SH-SY5Y (cell line): ENCODE results near the gene UBE2A.

Experiments
- GATA2 ChIP-seq: IDR thresholded peaks from 2 replicates; pipeline ENCODE4 v1.6.1; 2011; ENCODE audit warnings: mild to moderate bottlenecking, low read depth, low read length
- GATA3 ChIP-seq: IDR thresholded peaks from 2 replicates; pipeline ENCODE4 v1.6.1; 2011; ENCODE audit warnings: low read depth, mild to moderate bottlenecking, low read length, moderate library complexity

UBE2A gene

DNA sequence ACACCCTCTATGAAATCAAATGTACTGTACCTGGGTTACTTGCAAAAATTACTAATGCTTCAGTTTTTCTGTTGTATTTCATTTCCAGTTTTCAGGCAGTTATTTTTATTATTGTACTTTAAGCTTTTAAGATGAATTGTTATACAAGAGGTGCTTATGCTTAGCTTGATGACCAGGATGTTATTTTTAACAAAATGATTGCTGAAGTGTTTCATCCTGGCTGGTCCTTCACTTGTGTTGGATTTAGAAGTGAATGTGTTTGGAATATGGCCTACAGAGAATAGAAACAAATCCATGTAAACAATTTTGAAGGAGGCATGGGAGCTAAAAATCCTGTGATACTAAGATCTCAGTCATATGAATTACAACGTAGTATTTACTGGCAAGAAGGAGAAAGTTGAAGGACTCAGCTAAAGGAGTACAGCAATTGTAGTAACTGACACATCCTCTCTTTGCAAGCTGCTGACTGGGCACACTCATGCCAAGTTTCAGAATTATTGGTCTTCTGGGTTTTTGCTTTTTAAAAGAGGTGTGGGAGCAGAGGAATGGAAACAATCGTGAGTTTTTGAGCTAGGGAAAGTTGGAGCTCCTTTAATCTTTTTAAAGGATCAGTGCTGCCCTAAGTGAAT is 9.2 kb downstream of the UBE2A start:
- TF ChIP-seq GATA2 (no peak), GATA3 (no peak)

DNA sequence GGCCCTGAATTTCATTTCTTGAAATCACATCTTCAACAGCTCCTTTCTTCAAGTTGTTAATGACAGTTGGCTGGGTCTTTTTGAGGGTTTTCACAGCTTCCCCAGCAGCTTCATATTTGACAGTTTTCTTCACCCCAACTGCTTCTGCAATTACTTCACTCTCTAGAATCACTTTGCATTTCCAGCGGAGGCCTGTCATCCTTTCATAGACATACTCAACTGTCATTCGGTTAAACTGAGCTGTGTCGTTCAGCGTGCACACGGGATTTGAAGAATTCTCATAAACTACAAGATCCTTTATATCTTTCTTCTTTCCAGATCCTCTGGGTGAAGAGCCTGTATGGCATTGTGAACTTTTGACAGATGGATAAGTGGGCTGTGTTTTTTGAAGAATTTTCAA is 15.4 kb downstream of the UBE2A start:
- no peak for TF ChIP-seq GATA2
- no peak for TF ChIP-seq GATA3

DNA sequence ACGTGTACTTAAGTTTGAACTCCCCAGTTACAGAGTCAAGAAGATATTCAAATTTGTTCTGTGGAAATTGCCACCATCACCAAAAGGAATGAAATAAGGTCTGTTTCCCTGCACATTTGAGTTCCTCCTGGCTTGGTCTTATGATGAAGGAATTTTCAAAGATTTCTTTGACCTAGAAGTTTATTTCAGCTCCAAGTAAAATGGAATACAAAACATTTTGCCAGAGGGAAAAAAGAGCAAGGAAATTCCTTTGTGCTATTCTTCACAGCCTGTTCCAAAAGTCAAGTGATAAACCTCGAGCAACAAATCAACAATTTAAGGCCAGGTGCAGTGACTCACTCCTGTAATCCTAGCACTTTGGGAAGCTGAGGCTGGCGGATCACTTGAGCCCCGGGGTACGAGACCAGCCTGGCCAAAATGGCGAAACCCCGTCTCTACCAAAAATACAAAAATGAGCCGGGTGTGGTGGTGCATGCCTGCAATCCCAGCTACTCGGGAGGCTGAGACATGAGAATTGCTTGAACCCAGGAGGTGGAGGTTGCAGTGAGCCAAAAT is 28.4 kb downstream of the UBE2A start:
- TF ChIP-seq GATA2: no peak
- TF ChIP-seq GATA3: no peak

DNA sequence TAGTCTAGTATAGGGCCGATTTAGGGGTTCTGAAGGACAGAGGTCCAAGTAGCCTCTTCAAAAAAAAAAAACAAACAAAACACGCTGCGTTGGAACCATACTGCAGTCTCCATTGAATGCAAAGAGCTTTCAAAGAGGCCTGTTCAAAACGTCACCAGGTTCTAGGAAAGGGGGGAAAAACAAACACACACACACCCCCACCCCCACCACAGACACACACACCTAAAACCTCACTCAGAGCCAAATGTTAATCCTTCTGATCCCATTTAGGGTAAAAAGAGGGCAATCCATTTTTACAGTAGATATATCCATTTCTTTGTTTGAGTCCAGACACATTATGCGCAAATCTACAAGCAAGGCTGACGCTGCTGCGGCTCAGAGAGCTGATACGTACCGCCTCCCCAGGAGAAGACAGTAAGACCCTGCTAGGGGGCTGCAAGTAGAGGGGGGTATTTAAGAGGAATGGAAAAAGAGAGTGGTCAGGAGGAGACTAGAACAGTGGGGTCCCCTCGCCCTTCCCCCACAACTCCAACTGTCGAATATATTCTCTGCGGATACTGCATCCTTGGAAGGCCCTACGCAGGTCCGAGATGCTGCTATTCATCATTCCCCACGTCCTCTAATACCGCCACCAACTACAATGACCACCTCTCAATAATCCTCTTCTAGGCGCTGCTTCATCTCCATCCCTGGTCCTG is 30.6 kb downstream of the UBE2A start:
- no peak for TF ChIP-seq GATA2
- no peak for TF ChIP-seq GATA3

DNA sequence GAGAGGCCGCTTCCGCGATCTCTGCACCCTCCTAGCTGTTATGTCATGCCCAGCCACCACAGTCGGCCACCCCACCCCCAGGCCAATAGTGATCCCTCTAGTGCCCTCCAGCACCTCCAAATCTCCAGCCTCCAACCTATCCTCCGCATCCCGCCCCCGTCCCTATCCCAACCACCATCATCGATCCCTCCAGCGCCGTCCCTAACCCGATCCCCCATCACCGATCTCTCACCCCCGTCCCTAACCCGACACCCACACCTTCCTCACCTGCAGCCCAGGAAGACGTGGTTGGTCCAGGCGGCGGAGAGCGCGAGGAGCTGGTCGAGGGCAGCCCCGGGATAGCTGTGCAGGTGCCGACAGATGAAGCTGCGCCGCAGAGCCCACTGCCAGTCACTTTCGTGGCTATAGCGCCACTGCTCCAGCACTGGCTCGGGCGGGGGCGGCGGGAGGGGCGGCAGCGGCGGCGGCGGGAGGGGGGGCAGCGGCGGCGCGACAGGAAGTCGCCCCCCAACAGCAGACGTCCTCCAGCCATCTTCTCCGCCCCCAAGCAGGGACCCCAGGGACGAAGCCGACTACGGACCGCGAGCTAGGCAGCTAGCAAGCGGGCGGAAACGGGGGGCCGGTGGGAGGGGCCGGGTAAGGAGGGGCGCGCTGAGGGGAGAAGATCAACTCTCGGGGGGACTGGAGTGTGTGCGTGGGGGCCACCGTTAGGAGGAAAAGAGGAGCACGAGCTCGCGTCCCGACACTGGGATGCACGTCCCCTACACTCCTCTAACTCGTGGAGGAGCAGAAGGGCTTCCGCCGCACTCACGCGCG is 31.3 kb downstream of the UBE2A start:
- TF ChIP-seq GATA3 (no peak), GATA2 (no peak)

DNA sequence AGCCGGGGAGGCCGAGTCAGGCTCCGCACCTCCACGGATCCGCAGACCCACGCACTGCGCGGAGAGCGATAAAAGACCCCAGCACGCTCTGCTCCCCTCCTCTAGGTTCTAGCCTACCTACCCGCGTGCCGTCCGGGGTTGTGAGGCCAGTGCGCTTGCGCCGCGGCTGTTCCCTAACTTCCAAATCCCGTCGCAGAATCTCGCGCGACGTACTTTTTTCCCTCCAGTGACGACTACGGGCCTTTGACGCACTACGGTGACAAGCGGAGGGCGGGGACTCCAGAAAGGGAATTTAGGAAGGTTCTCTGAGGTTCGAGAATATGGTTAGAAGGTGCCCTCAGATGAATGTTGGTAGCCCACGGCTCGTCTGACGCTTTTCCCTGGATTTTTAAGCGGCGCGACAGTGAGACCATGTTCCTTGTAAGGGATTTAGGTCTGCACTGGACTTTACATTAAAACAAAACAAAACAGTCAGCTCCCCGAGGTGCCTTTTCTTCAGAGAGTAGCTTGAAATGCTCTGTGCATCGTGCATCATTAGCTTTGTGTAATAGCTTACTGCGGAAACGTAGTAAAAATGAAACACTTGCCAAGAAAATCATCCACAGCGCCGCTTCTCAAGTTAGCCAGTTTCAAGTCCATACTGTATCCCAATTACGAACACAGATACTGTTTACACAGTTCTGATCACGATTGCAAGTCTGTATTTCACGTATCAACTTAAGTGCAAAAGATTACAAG is 32.1 kb downstream of the UBE2A start, which contains the start of gene NKRF:
NKRF (minus strand) TSS at position 145 of the 738 bp plus-strand sequence.
- TF ChIP-seq GATA2 (no peak), GATA3 (no peak)

DNA sequence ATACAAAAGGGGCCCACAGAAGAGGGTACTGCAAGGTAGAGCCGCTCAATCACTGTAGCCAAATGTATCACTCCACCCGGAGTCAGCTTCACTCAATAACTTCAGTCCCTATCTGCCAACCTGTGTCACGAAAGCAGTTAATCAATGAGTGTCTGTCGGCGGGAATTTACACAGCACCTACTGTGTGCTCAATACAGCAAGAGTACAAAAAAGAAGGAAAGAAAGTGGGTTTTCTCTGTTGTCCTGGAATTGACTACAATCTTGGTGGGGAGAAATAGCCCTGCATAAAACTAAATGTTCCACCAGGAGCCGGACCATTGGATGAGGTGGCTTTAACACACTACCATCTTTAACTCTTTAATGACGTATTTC is 32.6 kb downstream of the UBE2A start:
- no peak for TF ChIP-seq GATA2

DNA sequence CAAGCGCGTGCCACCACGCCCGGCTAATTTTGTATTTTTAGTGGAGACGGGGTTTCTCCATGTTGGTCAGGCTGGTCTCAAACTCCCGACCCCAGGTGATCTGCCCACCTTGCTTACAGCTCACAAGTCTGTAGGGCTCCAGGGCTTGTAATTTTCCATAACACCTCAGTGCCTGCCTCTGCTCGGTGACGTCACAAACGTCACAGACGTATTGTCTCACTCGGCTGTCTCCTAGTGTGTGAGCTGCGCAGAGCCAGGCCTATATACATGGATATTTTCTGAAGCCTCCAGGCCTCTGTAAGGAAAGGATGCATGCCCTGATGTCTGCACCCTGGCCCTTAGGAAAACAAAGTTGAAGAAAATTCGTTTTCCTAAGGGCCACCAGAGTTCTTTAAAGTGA is 40.4 kb downstream of the UBE2A start:
- TF ChIP-seq GATA2: no peak
- no peak for TF ChIP-seq GATA3

DNA sequence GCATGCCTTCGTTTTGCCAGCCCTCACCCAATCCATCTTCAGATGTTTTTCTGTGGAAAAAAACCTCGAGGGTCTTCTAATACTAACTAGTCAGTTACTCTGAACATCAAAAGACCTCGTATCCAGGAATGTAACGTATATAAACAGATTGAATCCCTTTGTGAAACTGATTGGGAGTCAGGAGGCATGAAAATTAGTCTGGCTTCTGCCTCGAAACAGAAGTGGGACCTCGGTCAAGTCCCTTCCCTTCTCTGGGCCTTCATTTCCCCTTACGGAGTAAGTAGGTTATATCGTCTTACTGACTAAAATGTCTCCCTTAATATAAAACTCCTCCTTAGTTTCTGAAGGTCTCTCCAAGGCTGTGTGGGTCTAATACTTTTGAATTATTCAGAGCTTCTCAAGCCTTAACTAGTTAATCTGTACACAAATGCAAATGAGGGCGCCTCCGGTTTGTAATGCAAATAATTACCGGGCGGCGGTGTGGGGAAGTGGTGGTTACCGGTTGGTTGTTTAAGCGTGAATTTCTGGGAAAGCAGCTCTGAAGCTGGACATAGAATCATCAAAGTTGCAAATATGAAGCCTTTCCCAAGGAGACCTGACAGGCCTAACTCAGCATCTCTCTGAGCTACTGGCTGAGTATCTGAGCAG is 43.3 kb downstream of the UBE2A start:
- TF ChIP-seq GATA3 (no peak), GATA2 (no peak)

DNA sequence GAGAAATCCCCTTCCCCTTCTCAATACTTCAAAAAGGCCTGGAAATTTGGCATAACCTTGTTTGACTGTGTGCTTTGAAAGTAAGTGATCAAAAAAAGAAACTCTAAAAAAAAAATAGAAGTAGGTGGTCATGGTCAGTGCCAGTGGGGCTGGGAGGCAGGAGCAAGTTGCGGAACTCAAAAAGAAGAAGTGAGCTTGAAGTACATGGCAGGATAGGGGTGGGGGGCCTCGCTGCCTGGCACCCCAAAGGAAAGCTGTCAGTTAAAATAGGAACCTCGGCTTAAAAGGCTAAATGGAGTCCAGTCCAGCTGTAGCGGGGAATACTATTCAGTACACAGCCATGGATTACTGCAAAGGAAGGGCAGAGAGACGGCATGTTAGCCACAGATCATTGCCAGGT is 44.1 kb downstream of the UBE2A start:
- TF ChIP-seq GATA2 (no peak), GATA3 (no peak)

DNA sequence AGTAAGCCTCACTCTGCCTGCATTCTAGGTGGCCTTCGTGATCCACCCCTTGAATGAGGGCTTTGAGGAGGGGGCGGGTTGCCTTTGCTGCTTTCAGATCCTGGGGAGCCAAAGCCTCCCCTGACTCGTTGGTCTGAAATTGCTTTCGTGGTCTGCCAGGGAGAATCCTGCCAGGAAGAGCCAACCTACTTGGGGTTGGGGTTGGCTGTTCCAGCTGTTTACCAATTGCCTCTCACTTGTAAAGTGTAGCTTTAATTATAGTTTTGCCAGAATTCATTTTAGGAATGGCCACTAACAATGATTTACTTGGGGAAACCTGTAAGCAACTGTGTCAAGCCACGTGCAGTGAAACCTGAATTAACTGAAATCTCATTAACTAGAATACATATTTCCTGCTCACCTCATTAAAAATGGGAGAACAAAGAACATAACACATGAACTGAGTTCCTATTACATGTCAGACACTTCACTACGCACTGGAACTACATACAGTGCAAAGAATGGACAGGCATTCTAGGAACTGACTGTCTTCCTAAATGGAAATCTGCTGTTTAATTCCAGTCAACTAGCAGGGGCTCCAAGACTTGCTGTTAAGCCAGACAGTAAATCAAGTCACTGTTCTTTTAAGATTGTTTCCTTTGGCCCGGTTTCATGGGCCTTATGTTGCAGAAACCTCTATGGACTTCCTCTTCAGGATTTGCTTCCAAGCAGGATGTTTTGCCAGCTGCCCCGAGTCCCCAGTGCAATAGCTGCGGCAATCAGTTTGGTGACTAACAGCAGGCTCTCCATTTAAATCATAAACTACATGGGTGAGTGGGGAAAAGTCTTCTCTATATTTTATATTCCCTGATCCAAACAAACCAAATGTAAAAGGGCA is 48.2 kb downstream of the UBE2A start:
- TF ChIP-seq GATA3 (no peak), GATA2 (no peak)

DNA sequence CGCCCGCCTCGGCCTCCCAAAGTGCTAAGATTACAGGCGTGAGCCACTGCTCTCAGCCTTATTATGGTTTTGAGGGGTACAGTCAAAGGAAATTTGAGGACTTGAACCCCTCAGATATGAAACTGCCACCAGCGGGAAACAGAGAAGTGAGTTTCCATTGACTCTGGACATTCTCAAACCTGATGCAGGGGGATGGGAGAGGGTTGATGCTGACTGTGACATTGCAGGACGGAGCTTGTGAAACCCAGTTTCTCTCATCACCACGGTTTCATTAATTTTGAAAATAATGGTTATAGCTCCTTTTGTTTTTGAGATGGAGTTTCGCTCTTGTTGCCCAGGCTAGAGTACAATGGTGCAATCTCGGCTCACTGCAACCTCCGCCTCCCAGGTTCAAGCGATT is 50.1 kb downstream of the UBE2A start:
- no peak for TF ChIP-seq GATA2
- no peak for TF ChIP-seq GATA3

DNA sequence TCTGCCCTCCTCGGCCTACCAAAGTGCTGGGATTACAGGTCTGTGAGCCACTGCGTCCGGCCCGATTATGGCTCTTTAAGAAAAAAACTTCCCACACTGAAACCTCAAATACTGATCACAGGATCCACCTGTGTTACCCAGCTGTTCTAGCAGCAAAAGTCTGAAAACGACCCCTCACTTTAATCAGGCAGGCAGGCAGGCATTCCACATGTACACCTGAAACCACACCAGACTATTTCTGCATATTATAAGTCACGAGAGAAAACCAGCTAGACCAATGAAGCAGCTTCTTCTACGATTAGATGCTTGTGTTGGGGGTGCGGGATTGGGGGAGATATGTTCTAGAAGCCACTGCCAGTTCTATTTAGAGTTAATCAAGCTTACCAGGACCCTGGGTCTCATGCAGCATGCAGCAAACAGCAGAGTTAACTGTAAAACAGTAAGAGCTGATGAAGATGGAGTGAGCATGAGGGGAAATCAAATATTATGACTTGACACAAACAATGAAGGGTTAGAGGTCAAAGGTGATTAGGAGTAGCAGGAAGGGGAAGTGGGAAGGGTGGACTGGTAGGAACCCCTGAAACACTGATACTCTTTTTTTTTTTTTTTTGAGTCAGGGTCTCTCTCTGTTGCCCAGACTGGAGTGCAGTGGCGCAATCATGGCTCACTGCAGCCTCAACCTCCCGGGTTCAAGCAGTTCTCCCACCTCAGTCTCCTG is 50.7 kb downstream of the UBE2A start:
- no peak for TF ChIP-seq GATA3
- no peak for TF ChIP-seq GATA2
